PC-3 (cell line): Measurements from ENCODE around the gene CHST3. TPM values are rescaled to one million over a fixed set of nuclear protein-coding genes. Genes with fewer than 3 reads are reported as not detected.

Experiments used
- ATAC-seq: fragments of 200-7000 bp; cut with Tn5 transposase; 2 replicates; pipeline ENCODE4 v1.9.1; 2020; ENCODE audit warnings: mild to moderate bottlenecking, moderate library complexity
- BruUV-seq: library from RNA; stranded (reverse); fragments of 400-500 nt; replicated peaks from 2 replicates; lab custom pipeline; 2021; lab: Mats Ljungman, UMichigan
- CTCF ChIA-PET: fragments of 300-600 bp; sonication (Branson Sonifier 250); formaldehyde crosslinking; loops from one replicate; lab custom pipeline; 2022; ENCODE audit warnings: antibody characterized with exemption; lab: Charles Lee
- POLR2A ChIA-PET: fragments of 300-600 bp; sonication (Branson Sonifier 250); formaldehyde crosslinking; loops from one replicate; lab custom pipeline; 2022; ENCODE audit warnings: antibody characterized with exemption; ENCODE audit not compliant: unreplicated experiment; lab: Charles Lee
- DNase-seq: peaks from one replicate; pipeline ENCODE4 v3.0.0-alpha.2; 2015
- H2AFZ ChIP-seq: fragments of 300-600 bp; sonication (generic); 2 replicates; pipeline ENCODE4 v1.6.0; 2016; ENCODE audit warnings: antibody characterized with exemption, low read length
- H3F3A ChIP-seq: fragments of 300-600 bp; sonication (generic); one replicate; pipeline ENCODE4 v1.6.0; 2017; ENCODE audit warnings: antibody characterized with exemption, low read length, control low read depth, mild to moderate bottlenecking; ENCODE audit not compliant: unreplicated experiment
- H3K27ac ChIP-seq: fragments of 300-600 bp; sonication (generic); 2 replicates; pipeline ENCODE4 v1.5.1; 2016; ENCODE audit warnings: mild to moderate bottlenecking, low read length
- H3K27me3 ChIP-seq: fragments of 300-600 bp; sonication (generic); 2 replicates; pipeline ENCODE4 v1.6.1; 2016; ENCODE audit warnings: low read length, mixed read lengths
- H3K36me3 ChIP-seq: fragments of 300-600 bp; sonication (generic); 2 replicates; pipeline ENCODE4 v1.6.1; 2016; ENCODE audit warnings: low read depth, mixed run types, low read length, mixed read lengths
- H3K4me1 ChIP-seq: fragments of 300-600 bp; sonication (generic); 2 replicates; pipeline ENCODE4 v1.5.1; 2016; ENCODE audit warnings: low read length; ENCODE audit not compliant: insufficient read depth
- H3K4me2 ChIP-seq: fragments of 300-600 bp; sonication (generic); 2 replicates; pipeline ENCODE4 v1.6.0; 2016; ENCODE audit warnings: low read length
- H3K4me3 ChIP-seq: fragments of 300-600 bp; sonication (generic); 2 replicates; pipeline ENCODE4 v1.5.1; 2016; ENCODE audit warnings: mild to moderate bottlenecking, low read length, mixed read lengths
- H3K79me2 ChIP-seq: fragments of 300-600 bp; sonication (generic); 2 replicates; pipeline ENCODE4 v1.6.1; 2017; ENCODE audit warnings: low read length, mixed read lengths
- H3K9ac ChIP-seq: fragments of 300-600 bp; sonication (generic); 2 replicates; pipeline ENCODE4 v1.6.0; 2016; ENCODE audit warnings: mild to moderate bottlenecking, low read length
- H3K9me2 ChIP-seq: fragments of 300-600 bp; sonication (generic); replicated peaks from 2 replicates; pipeline ENCODE4 v1.6.1; 2016; ENCODE audit warnings: mixed run types, low read length, mixed read lengths
- H3K9me3 ChIP-seq: fragments of 300-600 bp; sonication (generic); 2 replicates; pipeline ENCODE4 v1.6.1; 2016; ENCODE audit warnings: low read length, mixed read lengths
- H4K20me1 ChIP-seq: fragments of 300-600 bp; sonication (generic); 2 replicates; pipeline ENCODE4 v1.6.1; 2016; ENCODE audit warnings: low read length, mixed read lengths
- EZH2 ChIP-seq: fragments of 300-600 bp; sonication (generic); IDR thresholded peaks from one replicate; pipeline ENCODE4 v1.6.1; 2017; ENCODE audit warnings: antibody characterized with exemption, mild to moderate bottlenecking, low read length; ENCODE audit not compliant: unreplicated experiment
- EZH2phosphoT487 ChIP-seq: fragments of 300-600 bp; sonication (generic); IDR thresholded peaks from 2 replicates; pipeline ENCODE4 v1.6.1; 2018; ENCODE audit warnings: mild to moderate bottlenecking, antibody characterized with exemption, low read length, borderline replicate concordance
- intact Hi-C: fragments of 100-400 bp; cut with micrococcal nuclease; formaldehyde crosslinking; loops from 2 replicates; pipeline ENCODE4 v1.9.0; 2023
- total RNA-seq: library from RNA; depleted of rRNA; stranded (reverse); fragments of >200 nt; gene quantifications from 2 replicates; pipeline ENCODE4 v1.2.3, GENCODE V29; 2014
- TF ChIP-seq, protein P1 (sequence below): fragments of 300-600 bp; sonication (generic); conservative IDR thresholded peaks from 2 replicates; pipeline ENCODE4 v1.5.1; 2017; ENCODE audit warnings: antibody characterized with exemption, low read depth, mild to moderate bottlenecking, low read length

CHST3 gene
- total RNA-seq, 1 experiment from 2014 or later = 12.7 TPM

DNA sequence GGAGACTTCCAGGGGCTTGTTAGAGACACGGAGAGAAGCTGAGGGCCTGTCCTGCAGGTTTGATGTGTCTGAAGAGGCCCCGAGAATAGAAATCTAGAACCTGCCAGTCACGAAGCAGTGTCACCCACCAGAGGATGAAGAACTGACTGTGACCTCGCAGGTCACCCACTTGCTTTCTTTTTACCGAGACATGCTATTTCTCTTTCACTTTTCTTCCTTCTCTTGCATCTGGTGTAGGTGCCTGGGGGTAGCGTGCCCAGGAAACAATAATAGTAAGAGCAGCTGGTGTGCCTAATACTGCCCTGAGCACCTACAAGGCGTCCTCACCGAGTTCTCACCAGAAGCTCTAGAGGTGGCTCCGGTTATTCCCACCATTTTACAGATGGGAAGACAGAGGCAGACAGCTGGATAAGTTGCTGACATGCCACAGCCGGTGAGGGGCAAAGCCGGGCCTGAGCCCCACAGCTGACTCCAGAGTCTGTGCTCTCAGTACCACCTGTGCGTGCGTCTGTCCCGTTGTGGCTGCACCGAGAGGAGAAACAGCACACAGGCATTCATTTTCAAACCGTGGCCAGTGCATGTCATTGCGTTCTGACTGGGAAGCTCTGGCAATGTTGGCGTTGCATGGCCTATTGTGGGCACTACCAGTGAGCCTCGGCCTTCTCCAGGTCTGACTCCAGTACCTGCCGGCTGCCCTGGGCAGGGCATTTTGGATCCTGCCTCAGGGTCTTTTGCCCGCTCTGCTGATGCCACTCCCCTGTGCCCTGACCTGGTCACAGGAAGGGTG lies 7.8 kb downstream of the CHST3 start:
- H3K4me2 ChIP-seq = peak overlapping the region; percentile 98
- CTCF ChIA-PET = no interaction called here
- no TSS peak for BruUV-seq

DNA sequence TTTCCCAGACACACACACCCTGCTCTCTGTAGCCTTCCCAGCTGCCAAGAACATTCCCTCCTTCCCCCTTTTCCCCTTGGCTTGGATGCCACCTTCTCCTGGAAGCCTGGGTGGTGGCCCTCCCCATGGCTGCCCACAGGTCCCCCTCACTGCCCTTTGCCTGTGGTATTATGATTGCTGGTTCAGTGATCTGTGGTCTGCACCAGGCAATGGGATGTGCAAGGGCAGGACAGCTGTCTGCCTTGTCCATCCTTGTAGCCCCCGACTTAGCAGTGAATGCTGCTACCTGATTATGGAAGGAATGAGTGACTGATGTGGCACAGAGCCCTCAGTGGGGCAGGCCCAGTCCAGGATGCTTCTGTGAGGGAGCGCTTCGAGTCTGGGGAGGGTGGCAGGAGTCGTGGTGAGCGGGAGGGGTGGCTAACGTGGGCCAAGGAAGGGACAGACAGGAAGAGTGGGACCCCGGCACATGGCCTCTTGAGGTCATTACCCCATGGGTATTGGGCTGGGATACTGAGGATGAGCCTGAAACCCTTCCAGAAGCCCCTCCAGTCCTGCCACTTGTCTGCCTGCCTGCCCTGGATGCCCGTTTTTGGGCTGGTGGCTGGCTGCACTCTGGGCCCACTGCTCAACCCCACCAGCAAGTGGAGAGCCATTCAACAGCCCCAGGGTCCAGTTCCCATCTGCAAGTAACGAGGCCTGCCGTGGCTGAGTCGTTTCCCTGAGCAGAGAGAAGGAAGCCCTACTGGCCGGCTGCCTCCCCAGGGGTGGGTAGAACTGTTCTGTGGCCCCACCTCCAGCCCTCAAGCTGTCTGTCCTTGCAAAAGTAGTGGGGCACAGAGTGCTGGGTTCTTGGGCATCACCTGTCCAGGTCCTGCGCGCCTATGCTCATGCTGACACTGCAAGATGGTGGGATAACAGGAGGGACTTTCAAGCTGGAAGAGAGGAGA lies 8.8 kb downstream of the CHST3 start:
- TF ChIP-seq EZH2phosphoT487 (no peak), EZH2 (no peak)
- TF ChIP-seq, protein P1, sequence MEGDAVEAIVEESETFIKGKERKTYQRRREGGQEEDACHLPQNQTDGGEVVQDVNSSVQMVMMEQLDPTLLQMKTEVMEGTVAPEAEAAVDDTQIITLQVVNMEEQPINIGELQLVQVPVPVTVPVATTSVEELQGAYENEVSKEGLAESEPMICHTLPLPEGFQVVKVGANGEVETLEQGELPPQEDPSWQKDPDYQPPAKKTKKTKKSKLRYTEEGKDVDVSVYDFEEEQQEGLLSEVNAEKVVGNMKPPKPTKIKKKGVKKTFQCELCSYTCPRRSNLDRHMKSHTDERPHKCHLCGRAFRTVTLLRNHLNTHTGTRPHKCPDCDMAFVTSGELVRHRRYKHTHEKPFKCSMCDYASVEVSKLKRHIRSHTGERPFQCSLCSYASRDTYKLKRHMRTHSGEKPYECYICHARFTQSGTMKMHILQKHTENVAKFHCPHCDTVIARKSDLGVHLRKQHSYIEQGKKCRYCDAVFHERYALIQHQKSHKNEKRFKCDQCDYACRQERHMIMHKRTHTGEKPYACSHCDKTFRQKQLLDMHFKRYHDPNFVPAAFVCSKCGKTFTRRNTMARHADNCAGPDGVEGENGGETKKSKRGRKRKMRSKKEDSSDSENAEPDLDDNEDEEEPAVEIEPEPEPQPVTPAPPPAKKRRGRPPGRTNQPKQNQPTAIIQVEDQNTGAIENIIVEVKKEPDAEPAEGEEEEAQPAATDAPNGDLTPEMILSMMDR = no peak
- Histone ChIP-seq H3K4me3 (no peak overlapping the region), H3K79me2 (peaks cover 83% of the 10 kb centered on the region), H3K9ac (no peak overlapping the region), H3K4me1 (peaks cover 92% of the 10 kb centered on the region), H3F3A (peaks cover 6% of the 10 kb centered on the region), H4K20me1 (peaks cover 4% of the 10 kb centered on the region; the same call in 1 of the 2 replicates), H3K9me3 (no peaks in the 10 kb centered on the region), H3K36me3 (no peaks in the 10 kb centered on the region), H3K9me2 (no peaks in the 10 kb centered on the region), H3K27ac (0 out of 2 replicates have a peak overlapping the region, but pooled peaks have one; percentile 89), H3K4me2 (no peak overlapping the region), H3K27me3 (no peaks in the 10 kb centered on the region), H2AFZ (no peak overlapping the region)
- CTCF ChIA-PET = interaction anchor here (0.7 to 1.1 kb wide), 2 partner anchors 16 to 52 kb away, joined by 3 read pairs; no protein-coding TSS in a partner anchor
- ATAC-seq = no peak
- POLR2A ChIA-PET = no interaction called here
- intact Hi-C loops = loop anchor here (5.0 kb wide), 1 partner anchor 54 kb away; no protein-coding TSS in a partner anchor
- no peak for DNase-seq
- BruUV-seq = no TSS peak

More for the DNA sequence above, 7.8 kb downstream of the CHST3 start:
- peak overlapping the region; percentile 81 for H3K27ac ChIP-seq
- H3K9ac ChIP-seq = no peak overlapping the region
- H3K9me2 ChIP-seq = no peaks in the 10 kb centered on the region
- peaks cover 6% of the 10 kb centered on the region for H3F3A ChIP-seq
- no peak overlapping the region for H3K4me3 ChIP-seq
- no peaks in the 10 kb centered on the region for H3K9me3 ChIP-seq
- no peaks in the 10 kb centered on the region for H3K36me3 ChIP-seq
- peaks cover 4% of the 10 kb centered on the region; the same call in 1 of the 2 replicates for H4K20me1 ChIP-seq
- H2AFZ ChIP-seq = no peak overlapping the region
- POLR2A ChIA-PET = no interaction called here
- no peaks in the 10 kb centered on the region for H3K27me3 ChIP-seq
- TF ChIP-seq EZH2 (no peak), EZH2phosphoT487 (no peak)
- TF ChIP-seq, protein P1 = no peak
- intact Hi-C loops = loop anchor here (5.0 kb wide), 1 partner anchor 55 kb away; no protein-coding TSS in a partner anchor
- no peak for ATAC-seq
- H3K4me1 ChIP-seq = peaks cover 99% of the 10 kb centered on the region
- H3K79me2 ChIP-seq = peaks cover 83% of the 10 kb centered on the region
- DNase-seq = no peak
